ENCODE measurements around the gene SLC29A3. TPM values are rescaled to one million over a fixed set of nuclear protein-coding genes. Genes with fewer than 3 reads are reported as not detected.

The SLC29A3 gene
- total RNA-seq, 1 donor from 2014 or later = 2.5 TPM

- Histone ChIP-seq H3F3A (ENCODE audit: low read depth) (peaks cover 12% of the 10 kb centered on the region), H3K4me1 (peaks cover 19% of the 10 kb centered on the region), H3K79me2 (ENCODE audit: low read depth) (no peaks in the 10 kb centered on the region), H3K27me3 (no peaks in the 10 kb centered on the region), H3K9ac (no peak overlapping the region), H4K20me1 (ENCODE audit: low read depth) (no peaks in the 10 kb centered on the region), H3K4me2 (no peak overlapping the region), H3K4me3 (no peak overlapping the region), H3K36me3 (no peaks in the 10 kb centered on the region), H3K9me3 (ENCODE audit: low read depth) (no peaks in the 10 kb centered on the region), H2AFZ (replicated peaks) (no peak overlapping the region), H3K27ac (no peak overlapping the region)
- Mint-ChIP-seq H3K9me3 (no peaks in the 10 kb centered on the region), H3K36me3 (no peaks in the 10 kb centered on the region), H3K4me1 (peaks cover 44% of the 10 kb centered on the region), H3K4me3 (no peak overlapping the region), H3K27me3 (ENCODE audit: insufficient read depth, low read depth) (peaks cover 8% of the 10 kb centered on the region), H3K27ac (peak overlapping the region; percentile 54)
- peak; percentile 34 for DNase-seq (ENCODE audit: low spot score)
- TF ChIP-seq EZH2 (IDR thresholded peaks at IDR 0.05) = no peak
Measured at GRCh38 chr10:71344154-71344925, 25.3 kb downstream of the SLC29A3 start.

GRCh38 chr10:71344993-71345480 lies 26.0 kb downstream of the SLC29A3 start:
- no peak overlapping the region for H2AFZ ChIP-seq (replicated peaks)
- Mint-ChIP-seq H3K27me3 (ENCODE audit: insufficient read depth, low read depth) (peaks cover 8% of the 10 kb centered on the region), H3K27ac (peak overlapping the region; percentile 95), H3K4me1 (peaks cover 44% of the 10 kb centered on the region), H3K4me3 (peak overlapping the region; percentile 27), H3K9me3 (no peaks in the 10 kb centered on the region), H3K36me3 (no peaks in the 10 kb centered on the region)
- H4K20me1 ChIP-seq (ENCODE audit: low read depth) = no peaks in the 10 kb centered on the region
- DNase-seq (ENCODE audit: low spot score) = peak; percentile 27
- peaks cover 19% of the 10 kb centered on the region for H3K4me1 ChIP-seq
- H3K9me3 ChIP-seq (ENCODE audit: low read depth) = no peaks in the 10 kb centered on the region
- H3K4me3 ChIP-seq = no peak overlapping the region
- H3K27ac ChIP-seq = no peak overlapping the region
- H3K4me2 ChIP-seq = no peak overlapping the region
- no peak for TF ChIP-seq CTCF (IDR thresholded peaks at IDR 0.05)
- TF ChIP-seq EZH2 (IDR thresholded peaks at IDR 0.05) = no peak
- TF ChIP-seq EZH2phosphoT487 (IDR thresholded peaks at IDR 0.05) = no peak
- H3K36me3 ChIP-seq = no peaks in the 10 kb centered on the region
- peaks cover 12% of the 10 kb centered on the region for H3F3A ChIP-seq (ENCODE audit: low read depth)
- no peak overlapping the region for H3K9ac ChIP-seq
- H3K79me2 ChIP-seq (ENCODE audit: low read depth) = no peaks in the 10 kb centered on the region
- no peaks in the 10 kb centered on the region for H3K27me3 ChIP-seq

- no peaks in the 10 kb centered on the region for H3K9me3 ChIP-seq (ENCODE audit: low read depth)
- H3K27me3 Mint-ChIP-seq (ENCODE audit: insufficient read depth, low read depth) = peaks cover 8% of the 10 kb centered on the region
- no peak overlapping the region for H3K4me3 ChIP-seq
- H3K79me2 ChIP-seq (ENCODE audit: low read depth) = no peaks in the 10 kb centered on the region
- H3K36me3 ChIP-seq = no peaks in the 10 kb centered on the region
- no peak overlapping the region for H3K27ac ChIP-seq
- DNase-seq (ENCODE audit: low spot score) = no peak
- TF ChIP-seq CTCF (IDR thresholded peaks at IDR 0.05) (no peak), EZH2phosphoT487 (IDR thresholded peaks at IDR 0.05) (no peak), EZH2 (IDR thresholded peaks at IDR 0.05) (no peak)
- H3K27me3 ChIP-seq = no peaks in the 10 kb centered on the region
- H3K4me3 Mint-ChIP-seq = no peak overlapping the region
- no peaks in the 10 kb centered on the region for H3K9me3 Mint-ChIP-seq
- no peak overlapping the region for H3K4me2 ChIP-seq
- no peak overlapping the region for H3K9ac ChIP-seq
- peaks cover 48% of the 10 kb centered on the region for H3K4me1 Mint-ChIP-seq
- peaks cover 12% of the 10 kb centered on the region for H3F3A ChIP-seq (ENCODE audit: low read depth)
- H3K36me3 Mint-ChIP-seq = no peaks in the 10 kb centered on the region
- H3K27ac Mint-ChIP-seq = peak overlapping the region; percentile 95
- H2AFZ ChIP-seq (replicated peaks) = no peak overlapping the region
- peaks cover 19% of the 10 kb centered on the region for H3K4me1 ChIP-seq
- H4K20me1 ChIP-seq (ENCODE audit: low read depth) = no peaks in the 10 kb centered on the region
Measured at GRCh38 chr10:71345694-71346093, 26.6 kb downstream of the SLC29A3 start.

GRCh38 chr10:71346731-71347130 lies 27.7 kb downstream of the SLC29A3 start:
- no peaks in the 10 kb centered on the region for H3K36me3 Mint-ChIP-seq
- Histone ChIP-seq H3K79me2 (ENCODE audit: low read depth) (no peaks in the 10 kb centered on the region), H3K36me3 (no peaks in the 10 kb centered on the region), H3F3A (ENCODE audit: low read depth) (peaks cover 12% of the 10 kb centered on the region), H4K20me1 (ENCODE audit: low read depth) (no peaks in the 10 kb centered on the region), H3K4me3 (no peak overlapping the region), H3K9ac (no peak overlapping the region), H3K27me3 (no peaks in the 10 kb centered on the region), H3K27ac (no peak overlapping the region), H3K4me1 (peaks cover 19% of the 10 kb centered on the region), H3K9me3 (ENCODE audit: low read depth) (no peaks in the 10 kb centered on the region), H2AFZ (replicated peaks) (no peak overlapping the region), H3K4me2 (no peak overlapping the region)
- TF ChIP-seq CTCF (IDR thresholded peaks at IDR 0.05) (no peak), EZH2 (IDR thresholded peaks at IDR 0.05) (no peak), EZH2phosphoT487 (IDR thresholded peaks at IDR 0.05) (no peak)
- peak overlapping the region; percentile 76 for H3K27ac Mint-ChIP-seq
- peaks cover 8% of the 10 kb centered on the region for H3K27me3 Mint-ChIP-seq (ENCODE audit: insufficient read depth, low read depth)
- no peak overlapping the region for H3K4me3 Mint-ChIP-seq
- peaks cover 42% of the 10 kb centered on the region for H3K4me1 Mint-ChIP-seq
- DNase-seq (ENCODE audit: low spot score) = no peak
- H3K9me3 Mint-ChIP-seq = no peaks in the 10 kb centered on the region

Measured in neural progenitor cell (in vitro differentiated cells).